Tibial nerve (tissue), 4 donors: ENCODE data around the gene AURKAIP1. TPM values are rescaled to one million over a fixed set of nuclear protein-coding genes. Genes with fewer than 3 reads are reported as not detected.

Experiments used
- DNase-seq, 2 donors: peaks; one replicate each; pipeline ENCODE4 v3.0.0-alpha.2; 2019; ENCODE audit warnings: low spot score in 2 of 2
- H3K27ac ChIP-seq, 4 donors: fragments of 200-600 bp; sonication (generic) in 3 of 4; one replicate each; pipeline ENCODE4 v1.5.1; 2017 to 2019; ENCODE audit warnings: mild to moderate bottlenecking in 1 of 4
- H3K27me3 ChIP-seq, 2 donors: fragments of 200-600 bp; sonication (generic) in 1 of 2; one replicate each; pipeline versions ENCODE4 v1.5.1 to v1.6.0; 2017 to 2019
- H3K36me3 ChIP-seq, 3 donors: fragments of 200-600 bp; sonication (generic); one replicate each; pipeline ENCODE4 v1.5.1; 2018 to 2019
- H3K4me1 ChIP-seq, 4 donors: fragments of 200-600 bp; sonication (generic) in 3 of 4; one replicate each; pipeline ENCODE4 v1.5.1; 2017 to 2019
- H3K4me3 ChIP-seq, 4 donors: fragments of 200-600 bp; sonication (generic) in 3 of 4; one replicate each; pipeline ENCODE4 v1.5.1; 2017 to 2019; ENCODE audit warnings: mild to moderate bottlenecking in 1 of 4, moderate library complexity in 1 of 4
- H3K9me3 ChIP-seq, 4 donors: fragments of 200-600 bp; sonication (generic) in 3 of 4; one replicate each; pipeline ENCODE4 v1.5.1; 2017 to 2019
- EP300 ChIP-seq, 2 donors: sonication (generic); formaldehyde crosslinking; IDR thresholded peaks; one replicate each; pipeline ENCODE4 v1.6.1; 2017; ENCODE audit warnings: antibody characterized with exemption in 2 of 2, mild to moderate bottlenecking in 1 of 2
- POLR2A ChIP-seq, 2 donors: fragments of 450-650 bp; IDR thresholded peaks; one replicate each; pipeline ENCODE4 v1.6.1; 2017; ENCODE audit warnings: antibody characterized with exemption in 2 of 2, mild to moderate bottlenecking in 2 of 2, moderate library complexity in 2 of 2
- WGBS, 2 donors: methylation state at CpG; one replicate each; pipeline ENCODE4 v1.1.5; 2018; 5-methylcytosine and 5-hydroxymethylcytosine counted together
- total RNA-seq, 4 donors: library from RNA; depleted of rRNA; stranded (reverse); fragments of >200 nt; gene quantifications; one replicate each; pipeline ENCODE4 v1.1.0, GENCODE V29; 2016
- TF ChIP-seq, protein P1 (sequence below), 5 experiments: fragments of 200-600 bp in 3 of 5; fragments of 450-650 bp in 2 of 5; sonication (generic) in 3 of 5; IDR thresholded peaks; one replicate each; pipeline ENCODE4 v1.5.1; 2016 to 2019; ENCODE audit warnings: antibody characterized with exemption in 5 of 5, mild to moderate bottlenecking in 3 of 5, moderate library complexity in 2 of 5

Gene AURKAIP1
- total RNA-seq, 4 donors from 2014 or later = 63.9 to 128 (median 105) TPM

DNA sequence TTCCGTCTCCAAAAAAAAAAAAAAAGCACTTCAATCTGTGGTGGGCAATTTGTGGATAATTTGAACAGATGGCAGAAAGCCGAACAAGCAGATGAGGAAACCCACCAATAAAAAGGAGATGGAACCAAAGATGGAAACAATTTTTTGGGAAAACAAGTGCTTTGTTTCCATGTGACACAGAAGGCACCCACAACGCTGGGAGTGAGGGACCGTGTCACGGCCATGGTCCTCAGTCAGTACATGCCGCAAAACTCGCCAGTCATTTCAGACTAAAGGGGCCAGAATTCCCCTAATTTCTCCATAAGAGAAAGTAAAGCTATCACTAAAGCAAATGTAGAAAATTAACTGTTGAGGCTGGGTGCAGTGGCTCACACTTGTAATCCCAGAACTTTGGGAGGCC is 19.1 kb upstream of the AURKAIP1 start:
- Histone ChIP-seq H3K27me3 (no peaks in the 10 kb centered on the region), H3K4me3 (no peak overlapping the region), H3K27ac (no peak overlapping the region), H3K9me3 (no peaks in the 10 kb centered on the region), H3K4me1 (peaks cover 0 to 21% (median 8%) of the 10 kb centered on the region in 4 donors), H3K36me3 (peaks cover 4 to 92% (median 54%) of the 10 kb centered on the region in 3 donors)
- 92 to 94% methylated on average over 7 of the region's 7 CpGs for WGBS, 2 donors
- no peak for DNase-seq
- TF ChIP-seq EP300 (IDR thresholded peaks at IDR 0.05) = no peak
- TF ChIP-seq POLR2A (IDR thresholded peaks at IDR 0.05) = no peak
- TF ChIP-seq, protein P1, sequence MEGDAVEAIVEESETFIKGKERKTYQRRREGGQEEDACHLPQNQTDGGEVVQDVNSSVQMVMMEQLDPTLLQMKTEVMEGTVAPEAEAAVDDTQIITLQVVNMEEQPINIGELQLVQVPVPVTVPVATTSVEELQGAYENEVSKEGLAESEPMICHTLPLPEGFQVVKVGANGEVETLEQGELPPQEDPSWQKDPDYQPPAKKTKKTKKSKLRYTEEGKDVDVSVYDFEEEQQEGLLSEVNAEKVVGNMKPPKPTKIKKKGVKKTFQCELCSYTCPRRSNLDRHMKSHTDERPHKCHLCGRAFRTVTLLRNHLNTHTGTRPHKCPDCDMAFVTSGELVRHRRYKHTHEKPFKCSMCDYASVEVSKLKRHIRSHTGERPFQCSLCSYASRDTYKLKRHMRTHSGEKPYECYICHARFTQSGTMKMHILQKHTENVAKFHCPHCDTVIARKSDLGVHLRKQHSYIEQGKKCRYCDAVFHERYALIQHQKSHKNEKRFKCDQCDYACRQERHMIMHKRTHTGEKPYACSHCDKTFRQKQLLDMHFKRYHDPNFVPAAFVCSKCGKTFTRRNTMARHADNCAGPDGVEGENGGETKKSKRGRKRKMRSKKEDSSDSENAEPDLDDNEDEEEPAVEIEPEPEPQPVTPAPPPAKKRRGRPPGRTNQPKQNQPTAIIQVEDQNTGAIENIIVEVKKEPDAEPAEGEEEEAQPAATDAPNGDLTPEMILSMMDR (IDR thresholded peaks at IDR 0.05) = no peak

DNA sequence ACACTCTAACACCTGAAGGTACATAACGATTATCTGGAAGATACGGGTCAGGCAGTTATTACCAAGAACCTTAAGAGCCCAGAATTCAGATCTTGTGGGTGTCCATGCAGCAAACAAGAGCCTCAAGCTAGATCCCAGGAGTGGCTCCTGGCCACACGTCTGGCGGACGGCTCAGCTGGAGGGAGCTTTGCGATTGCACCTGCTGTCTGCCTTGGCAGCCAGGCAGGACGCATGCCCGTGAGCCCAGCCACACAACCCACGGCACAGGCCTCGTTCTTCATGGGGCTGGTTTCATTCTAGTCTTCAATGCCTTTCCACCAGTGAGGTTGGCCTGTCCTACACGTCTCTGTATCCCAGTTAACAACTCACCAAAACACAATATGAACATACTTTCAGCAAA is 18.4 kb upstream of the AURKAIP1 start:
- Histone ChIP-seq H3K36me3 (peaks cover 4 to 99% (median 59%) of the 10 kb centered on the region in 3 donors), H3K9me3 (no peaks in the 10 kb centered on the region), H3K27me3 (no peaks in the 10 kb centered on the region), H3K4me1 (peaks cover 0 to 20% (median 8%) of the 10 kb centered on the region in 4 donors), H3K27ac (no peak overlapping the region), H3K4me3 (no peak overlapping the region)
- TF ChIP-seq EP300 (IDR thresholded peaks at IDR 0.05) = no peak
- TF ChIP-seq POLR2A (IDR thresholded peaks at IDR 0.05) = no peak
- TF ChIP-seq, protein P1 (IDR thresholded peaks at IDR 0.05) = no peak
- 89 to 90% methylated on average over 9 to 10 of the region's 11 CpGs for WGBS, 2 donors
- DNase-seq = no peak

DNA sequence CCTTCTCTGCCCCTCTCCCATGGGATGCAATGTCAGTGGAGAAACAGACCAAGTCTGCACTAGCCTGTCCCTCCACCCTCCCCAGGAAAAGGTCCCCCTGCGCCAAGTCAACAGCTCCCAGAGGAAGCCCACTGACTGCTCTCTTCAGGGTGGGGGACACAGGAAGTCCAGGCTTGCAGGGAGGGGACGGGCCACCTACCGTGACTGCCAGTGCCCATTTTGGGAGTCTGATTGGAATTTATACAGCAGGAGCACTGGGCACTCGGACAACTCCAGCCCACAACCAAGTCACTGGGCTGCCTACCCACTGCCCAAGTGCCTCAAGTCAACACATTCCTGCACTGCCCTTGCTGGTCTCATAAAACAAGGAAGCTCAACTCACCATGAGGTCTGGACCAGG is 18.0 kb upstream of the AURKAIP1 start:
- H3K36me3 ChIP-seq = peaks cover 4 to 100% (median 63%) of the 10 kb centered on the region in 3 donors
- H3K4me3 ChIP-seq = no peak overlapping the region
- 88 to 90% methylated on average over 2 to 4 of the region's 4 CpGs for WGBS, 2 donors
- H3K9me3 ChIP-seq = no peaks in the 10 kb centered on the region
- TF ChIP-seq, protein P1 (IDR thresholded peaks at IDR 0.05) = no peak
- TF ChIP-seq EP300 (IDR thresholded peaks at IDR 0.05) = no peak
- TF ChIP-seq POLR2A (IDR thresholded peaks at IDR 0.05) = no peak
- H3K4me1 ChIP-seq = peaks cover 0 to 16% (median 4%) of the 10 kb centered on the region in 4 donors
- H3K27ac ChIP-seq = no peak overlapping the region
- no peak for DNase-seq
- no peaks in the 10 kb centered on the region for H3K27me3 ChIP-seq

DNA sequence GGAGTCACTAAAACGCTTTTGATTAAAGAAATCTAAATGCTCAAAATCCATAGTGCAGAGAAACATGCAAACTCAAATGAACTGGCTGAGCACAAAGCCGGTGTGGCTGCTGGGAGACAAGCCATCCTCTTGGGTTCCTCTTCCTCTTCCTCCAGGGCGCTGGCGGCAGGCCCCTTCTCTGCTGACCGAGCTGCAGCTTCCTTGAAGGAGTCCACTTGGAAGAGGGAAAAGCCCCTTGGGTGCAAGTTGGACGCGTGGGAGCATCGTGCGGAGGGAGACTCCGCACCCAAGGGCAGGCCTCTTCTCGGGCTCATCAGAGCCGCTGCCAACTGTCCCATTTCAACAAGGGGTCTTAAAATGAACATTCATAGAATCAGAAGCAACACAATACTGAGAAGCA is 16.2 kb upstream of the AURKAIP1 start:
- TF ChIP-seq, protein P1 (IDR thresholded peaks at IDR 0.05) = no peak
- TF ChIP-seq EP300 (IDR thresholded peaks at IDR 0.05) (no peak), POLR2A (IDR thresholded peaks at IDR 0.05) (no peak)
- DNase-seq = no peak
- WGBS, 2 donors = 79 to 87% methylated on average over 12 of the region's 12 CpGs
- no peak overlapping the region for H3K4me3 ChIP-seq
- H3K9me3 ChIP-seq = no peaks in the 10 kb centered on the region
- H3K36me3 ChIP-seq = peaks cover 8 to 100% (median 77%) of the 10 kb centered on the region in 3 donors
- peaks cover 0 to 4% (median 0%) of the 10 kb centered on the region in 4 donors for H3K4me1 ChIP-seq
- H3K27me3 ChIP-seq = no peaks in the 10 kb centered on the region
- H3K27ac ChIP-seq = no peak overlapping the region

DNA sequence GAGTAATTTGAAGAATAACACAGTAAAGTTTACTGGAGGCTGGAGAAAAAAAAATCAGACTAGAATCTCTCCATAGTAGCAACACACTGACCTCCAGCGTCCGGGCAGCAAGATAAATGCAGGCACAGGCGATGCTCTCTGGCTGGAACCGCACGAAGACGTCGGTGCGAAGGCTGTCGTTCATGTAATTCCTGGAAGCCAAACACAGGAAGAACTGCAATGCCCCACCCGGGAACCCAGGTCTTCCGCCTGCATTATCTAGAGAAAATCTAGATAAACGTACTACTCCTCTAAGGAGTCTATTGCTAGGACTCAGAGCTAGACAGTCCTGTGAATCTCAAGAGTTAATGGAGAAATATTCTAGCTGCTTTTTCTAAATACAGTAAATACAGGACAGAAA is 15.7 kb upstream of the AURKAIP1 start:
- Histone ChIP-seq H3K4me1 (peaks cover 0 to 3% (median 0%) of the 10 kb centered on the region in 4 donors), H3K27me3 (no peaks in the 10 kb centered on the region), H3K4me3 (no peak overlapping the region), H3K27ac (no peak overlapping the region), H3K36me3 (peaks cover 8 to 100% (median 82%) of the 10 kb centered on the region in 3 donors), H3K9me3 (no peaks in the 10 kb centered on the region)
- no peak for TF ChIP-seq EP300 (IDR thresholded peaks at IDR 0.05)
- TF ChIP-seq POLR2A (IDR thresholded peaks at IDR 0.05) = no peak
- TF ChIP-seq, protein P1 (IDR thresholded peaks at IDR 0.05) = no peak
- DNase-seq = no peak
- 87 to 88% methylated on average over 12 of the region's 12 CpGs for WGBS, 2 donors
